Cerebellar cortex (tissue), 1 donor: ENCODE data around the gene VEGFA.
A peak's percentile ranks its signal among the peaks of the same experiment; 100 is the strongest.

Source experiments
- DNase-seq: peaks from one replicate; pipeline ENCODE4 v3.0.0-alpha.2; 2015; ENCODE audit warnings: low spot score

The VEGFA gene

DNA sequence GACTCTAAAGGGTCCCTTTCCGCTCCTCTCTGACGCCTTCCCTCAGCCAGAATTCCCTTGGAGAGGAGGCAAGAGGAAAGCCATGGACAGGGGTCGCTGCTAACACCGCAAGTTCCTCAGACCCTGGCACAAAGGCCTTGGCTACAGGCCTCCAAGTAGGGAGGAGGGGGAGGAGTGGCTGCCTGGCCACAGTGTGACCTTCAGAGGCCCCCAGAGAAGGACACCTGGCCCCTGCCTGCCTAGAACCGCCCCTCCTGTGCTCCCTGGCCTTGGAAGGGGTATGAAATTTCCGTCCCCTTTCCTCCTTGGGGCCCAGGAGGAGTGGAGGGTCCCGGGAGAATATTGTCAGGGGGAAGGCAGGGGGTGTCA lies 2.7 kb downstream of the VEGFA start:
- peak; percentile 59 for DNase-seq

DNA sequence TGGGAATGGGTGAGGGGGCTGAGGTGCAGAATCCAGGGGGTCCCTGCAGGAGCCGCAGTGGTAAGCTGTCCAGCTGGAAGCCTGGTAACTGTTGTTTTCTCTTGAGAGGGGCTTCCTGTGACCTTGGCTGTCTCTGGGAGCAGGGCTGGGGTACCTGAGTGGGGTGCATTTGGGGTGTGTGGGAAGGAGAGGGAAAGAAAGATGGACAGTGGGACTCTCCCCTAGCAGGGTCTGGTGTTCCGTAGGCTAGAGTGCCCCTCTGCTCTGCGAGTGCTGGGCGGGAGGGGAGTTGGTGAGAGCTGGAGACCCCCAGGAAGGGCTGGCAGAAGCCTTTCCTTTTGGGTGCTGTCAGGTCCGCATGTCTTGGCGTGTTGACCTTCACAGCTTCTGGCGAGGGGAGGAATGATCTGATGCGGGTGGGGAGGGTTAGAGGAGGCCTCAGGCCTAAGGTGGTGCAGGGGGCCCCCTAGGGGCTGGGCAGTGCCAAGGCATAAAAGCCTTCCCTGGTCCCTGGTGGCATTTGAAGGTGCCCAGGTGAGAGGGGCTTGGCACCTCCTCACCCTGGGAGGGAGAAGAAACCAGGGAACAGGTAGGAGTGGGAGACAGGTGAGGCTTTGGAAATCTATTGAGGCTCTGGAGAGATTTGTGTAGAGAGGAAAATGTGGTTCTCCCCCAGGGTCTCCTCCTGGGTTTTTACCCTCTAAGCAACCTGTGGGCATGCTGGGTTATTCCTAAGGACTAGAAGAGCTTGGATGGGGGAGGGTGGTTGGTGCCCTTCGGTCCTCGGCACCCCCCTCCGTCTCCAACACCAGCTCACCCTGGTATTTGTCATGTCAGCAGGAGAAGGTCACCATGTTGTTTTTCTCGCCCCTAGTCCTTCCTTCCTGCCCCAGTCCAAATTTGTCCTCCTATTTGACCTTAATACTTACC lies 3.3 kb downstream of the VEGFA start:
- DNase-seq, result peak; percentile 50

DNA sequence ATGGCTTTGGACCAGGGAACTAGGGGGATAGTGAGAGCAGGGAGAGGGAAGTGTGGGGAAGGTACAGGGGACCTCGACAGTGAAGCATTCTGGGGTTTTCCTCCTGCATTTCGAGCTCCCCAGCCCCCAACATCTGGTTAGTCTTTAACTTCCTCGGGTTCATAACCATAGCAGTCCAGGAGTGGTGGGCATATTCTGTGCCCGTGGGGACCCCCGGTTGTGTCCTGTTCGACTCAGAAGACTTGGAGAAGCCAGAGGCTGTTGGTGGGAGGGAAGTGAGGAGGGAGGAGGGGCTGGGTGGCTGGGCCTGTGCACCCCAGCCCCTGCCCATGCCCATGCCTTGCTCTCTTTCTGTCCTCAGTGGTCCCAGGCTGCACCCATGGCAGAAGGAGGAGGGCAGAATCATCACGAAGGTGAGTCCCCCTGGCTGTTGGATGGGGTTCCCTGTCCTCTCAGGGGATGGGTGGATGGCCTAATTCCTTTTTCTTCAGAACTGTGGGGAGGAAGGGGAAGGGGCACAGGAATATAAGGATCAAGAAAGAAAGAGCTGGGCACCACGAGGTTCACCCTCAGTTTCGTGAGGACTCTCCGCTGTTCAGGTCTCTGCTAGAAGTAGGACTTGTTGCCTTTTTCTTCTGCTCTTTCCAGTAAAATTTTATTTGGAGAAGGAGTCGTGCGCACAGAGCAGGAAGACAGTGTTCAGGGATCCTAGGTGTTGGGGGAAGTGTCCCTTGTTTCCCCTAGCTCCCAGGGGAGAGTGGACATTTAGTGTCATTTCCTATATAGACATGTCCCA lies 4.2 kb downstream of the VEGFA start:
- no peak for DNase-seq

DNA sequence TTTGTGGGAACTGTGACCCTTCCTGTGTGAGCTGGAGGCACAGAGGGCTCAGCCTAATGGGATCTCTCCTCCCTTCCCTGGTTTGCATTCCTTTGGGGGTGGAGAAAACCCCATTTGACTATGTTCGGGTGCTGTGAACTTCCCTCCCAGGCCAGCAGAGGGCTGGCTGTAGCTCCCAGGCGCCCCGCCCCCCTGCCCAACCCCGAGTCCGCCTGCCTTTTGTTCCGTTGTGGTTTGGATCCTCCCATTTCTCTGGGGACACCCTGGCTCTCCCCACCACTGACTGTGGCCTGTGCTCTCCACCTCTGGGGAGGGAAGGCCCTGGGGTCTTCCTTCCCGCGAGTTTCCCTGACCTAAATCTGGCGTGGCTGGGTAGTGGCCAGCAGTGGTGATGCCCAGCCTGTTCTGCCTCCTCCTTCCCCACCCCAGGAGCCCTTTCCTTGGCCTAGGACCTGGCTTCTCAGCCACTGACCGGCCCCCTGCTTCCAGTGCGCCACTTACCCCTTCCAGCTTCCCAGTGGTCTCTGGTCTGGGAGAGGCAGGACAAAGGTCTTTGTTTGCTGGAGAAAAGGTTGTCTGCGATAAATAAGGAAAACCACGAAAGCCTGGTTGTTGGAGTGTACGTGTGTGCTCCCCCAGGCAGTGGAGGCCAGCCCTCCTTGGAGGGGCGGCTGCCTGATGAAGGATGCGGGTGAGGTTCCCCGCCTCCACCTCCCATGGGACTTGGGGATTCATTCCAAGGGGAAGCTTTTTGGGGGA lies 4.9 kb downstream of the VEGFA start:
- peak; percentile 73 for DNase-seq

DNA sequence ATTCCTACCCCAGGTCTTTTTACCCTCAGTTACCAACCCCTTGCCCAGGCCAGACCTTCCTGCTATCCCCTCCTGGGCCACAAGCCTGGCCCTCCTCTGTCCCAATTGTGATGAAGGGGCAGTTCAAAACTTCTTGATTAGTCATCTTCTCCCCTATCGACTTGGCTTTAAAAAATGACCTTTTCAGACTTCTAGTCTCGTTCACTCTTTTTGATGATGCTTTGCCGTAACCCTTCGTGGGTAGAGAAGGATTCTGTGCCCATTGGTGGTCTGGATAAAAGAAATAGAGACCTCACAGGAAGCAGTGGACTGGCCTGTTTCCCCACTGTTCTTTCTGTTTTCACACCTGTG lies 5.5 kb downstream of the VEGFA start:
- DNase-seq, result no peak

DNA sequence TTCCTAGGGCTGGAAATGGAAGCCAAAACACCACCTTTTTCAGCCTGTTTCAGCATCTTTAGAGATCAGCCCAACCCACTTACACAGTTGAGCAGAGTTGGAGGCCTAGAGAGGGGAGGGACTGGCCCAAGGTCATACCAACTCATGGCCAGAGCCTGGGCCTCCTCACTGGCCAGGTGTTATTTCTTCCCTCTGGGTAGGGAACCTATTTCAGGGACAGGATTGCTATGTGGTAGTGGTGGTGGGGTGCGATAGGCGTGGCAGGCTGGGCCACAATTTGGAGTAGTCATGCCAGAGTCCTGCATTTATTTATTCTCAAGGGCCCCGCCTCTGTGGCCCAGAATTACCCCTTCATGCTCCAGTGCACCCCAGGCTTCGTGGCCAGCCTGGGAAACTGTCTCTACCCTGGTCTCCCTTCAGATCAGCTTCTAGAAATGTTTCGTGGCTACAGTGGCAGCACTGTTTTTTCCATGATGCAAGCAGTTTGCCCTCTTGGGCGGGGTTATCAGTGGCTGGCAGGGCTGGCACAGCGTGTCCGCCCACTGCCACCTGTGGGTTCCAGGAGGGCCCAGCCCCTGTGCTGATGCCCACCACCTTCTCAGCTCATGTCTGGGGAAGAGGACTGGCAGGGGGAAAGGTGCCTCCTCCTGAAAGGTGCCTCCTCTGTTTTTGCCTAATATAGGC lies 6.2 kb downstream of the VEGFA start:
- no peak for DNase-seq

DNA sequence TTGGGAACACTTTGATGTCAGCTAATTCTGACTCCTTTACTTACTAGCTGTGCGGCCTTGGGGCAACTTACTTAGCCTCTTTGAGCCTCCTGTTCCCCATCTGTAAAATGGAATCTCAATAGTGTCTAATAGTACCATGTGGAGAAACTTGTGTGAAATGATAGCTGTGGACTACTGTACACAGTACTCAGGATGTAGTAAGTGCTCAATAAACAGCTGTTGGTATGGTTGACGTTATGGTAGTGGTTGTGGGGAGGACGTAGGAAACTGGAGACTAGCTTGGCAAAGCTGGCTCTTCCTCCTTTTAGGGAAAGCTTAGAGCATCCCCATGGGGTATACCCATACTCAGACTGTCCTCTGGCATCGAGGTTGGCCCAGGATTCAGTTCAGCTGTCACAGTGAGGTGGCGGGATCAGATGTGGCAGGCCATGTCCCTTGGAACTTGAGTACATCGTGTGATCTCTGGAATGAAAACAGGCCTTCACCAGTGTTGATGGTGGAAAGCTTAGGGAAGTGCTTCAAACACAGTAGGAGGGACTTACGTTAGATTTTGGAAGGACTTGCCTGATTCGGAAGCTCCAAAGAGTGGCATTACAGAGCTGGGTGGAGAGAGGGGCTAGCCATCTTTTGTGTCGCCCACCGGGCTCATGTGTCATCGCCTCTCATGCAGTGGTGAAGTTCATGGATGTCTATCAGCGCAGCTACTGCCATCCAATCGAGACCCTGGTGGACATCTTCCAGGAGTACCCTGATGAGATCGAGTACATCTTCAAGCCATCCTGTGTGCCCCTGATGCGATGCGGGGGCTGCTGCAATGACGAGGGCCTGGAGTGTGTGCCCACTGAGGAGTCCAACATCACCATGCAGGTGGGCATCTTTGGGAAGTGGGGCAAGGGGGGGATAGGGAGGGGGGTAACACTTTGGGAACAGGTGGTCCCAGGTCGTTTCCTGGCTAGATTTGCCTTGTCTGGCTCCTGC lies 7.1 kb downstream of the VEGFA start:
- DNase-seq, result no peak

DNA sequence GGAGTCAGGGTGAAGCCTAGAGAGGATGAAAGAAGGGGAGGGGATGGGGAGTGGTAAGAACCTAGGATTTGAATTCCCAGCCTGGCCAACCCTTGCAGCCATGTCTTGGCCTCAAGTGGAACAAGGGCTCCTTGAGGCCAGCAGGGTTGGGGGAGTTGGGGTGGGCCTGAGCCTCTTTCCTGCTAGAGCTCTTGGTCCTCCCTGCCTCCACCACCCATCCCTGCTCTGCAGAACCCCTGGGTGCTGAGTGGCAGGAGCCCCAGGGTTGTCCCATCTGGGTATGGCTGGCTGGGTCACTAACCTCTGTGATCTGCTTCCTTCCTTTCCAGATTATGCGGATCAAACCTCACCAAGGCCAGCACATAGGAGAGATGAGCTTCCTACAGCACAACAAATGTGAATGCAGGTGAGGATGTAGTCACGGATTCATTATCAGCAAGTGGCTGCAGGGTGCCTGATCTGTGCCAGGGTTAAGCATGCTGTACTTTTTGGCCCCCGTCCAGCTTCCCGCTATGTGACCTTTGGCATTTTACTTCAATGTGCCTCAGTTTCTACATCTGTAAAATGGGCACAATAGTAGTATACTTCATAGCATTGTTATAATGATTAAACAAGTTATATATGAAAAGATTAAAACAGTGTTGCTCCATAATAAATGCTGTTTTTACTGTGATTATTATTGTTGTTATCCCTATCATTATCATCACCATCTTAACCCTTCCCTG lies 8.3 kb downstream of the VEGFA start:
- DNase-seq, result no peak

DNA sequence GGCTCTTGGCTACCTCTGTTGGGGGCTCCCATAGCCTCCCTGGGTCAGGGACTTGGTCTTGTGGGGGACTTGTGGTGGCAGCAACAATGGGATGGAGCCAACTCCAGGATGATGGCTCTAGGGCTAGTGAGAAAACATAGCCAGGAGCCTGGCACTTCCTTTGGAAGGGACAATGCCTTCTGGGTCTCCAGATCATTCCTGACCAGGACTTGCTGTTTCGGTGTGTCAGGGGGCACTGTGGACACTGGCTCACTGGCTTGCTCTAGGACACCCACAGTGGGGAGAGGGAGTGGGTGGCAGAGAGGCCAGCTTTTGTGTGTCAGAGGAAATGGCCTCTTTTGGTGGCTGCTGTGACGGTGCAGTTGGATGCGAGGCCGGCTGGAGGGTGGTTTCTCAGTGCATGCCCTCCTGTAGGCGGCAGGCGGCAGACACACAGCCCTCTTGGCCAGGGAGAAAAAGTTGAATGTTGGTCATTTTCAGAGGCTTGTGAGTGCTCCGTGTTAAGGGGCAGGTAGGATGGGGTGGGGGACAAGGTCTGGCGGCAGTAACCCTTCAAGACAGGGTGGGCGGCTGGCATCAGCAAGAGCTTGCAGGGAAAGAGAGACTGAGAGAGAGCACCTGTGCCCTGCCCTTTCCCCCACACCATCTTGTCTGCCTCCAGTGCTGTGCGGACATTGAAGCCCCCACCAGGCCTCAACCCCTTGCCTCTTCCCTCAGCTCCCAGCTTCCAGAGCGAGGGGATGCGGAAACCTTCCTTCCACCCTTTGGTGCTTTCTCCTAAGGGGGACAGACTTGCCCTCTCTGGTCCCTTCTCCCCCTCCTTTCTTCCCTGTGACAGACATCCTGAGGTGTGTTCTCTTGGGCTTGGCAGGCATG lies 9.2 kb downstream of the VEGFA start:
- no peak for DNase-seq

DNA sequence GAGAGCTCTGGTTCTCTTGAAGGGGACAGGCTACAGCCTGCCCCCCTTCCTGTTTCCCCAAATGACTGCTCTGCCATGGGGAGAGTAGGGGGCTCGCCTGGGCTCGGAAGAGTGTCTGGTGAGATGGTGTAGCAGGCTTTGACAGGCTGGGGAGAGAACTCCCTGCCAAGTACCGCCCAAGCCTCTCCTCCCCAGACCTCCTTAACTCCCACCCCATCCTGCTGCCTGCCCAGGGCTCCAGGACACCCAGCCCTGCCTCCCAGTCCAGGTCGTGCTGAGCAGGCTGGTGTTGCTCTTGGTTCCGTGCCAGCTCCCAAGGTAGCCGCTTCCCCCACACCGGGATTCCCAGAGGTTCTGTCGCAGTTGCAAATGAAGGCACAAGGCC lies 9.8 kb downstream of the VEGFA start:
- DNase-seq, result no peak

DNA sequence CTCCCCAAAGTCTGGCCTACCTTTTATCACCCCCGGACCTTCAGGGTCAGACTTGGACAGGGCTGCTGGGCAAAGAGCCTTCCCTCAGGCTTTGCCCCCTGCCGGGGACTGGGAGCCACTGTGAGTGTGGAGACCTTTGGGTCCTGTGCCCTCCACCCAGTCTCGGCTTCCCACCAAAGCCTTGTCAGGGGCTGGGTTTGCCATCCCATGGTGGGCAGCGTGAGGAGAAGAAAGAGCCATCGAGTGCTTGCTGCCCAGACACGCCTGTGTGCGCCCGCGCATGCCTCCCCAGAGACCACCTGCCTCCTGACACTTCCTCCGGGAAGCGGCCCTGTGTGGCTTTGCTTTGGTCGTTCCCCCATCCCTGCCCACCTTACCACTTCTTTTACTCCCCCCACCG lies 10.3 kb downstream of the VEGFA start:
- DNase-seq, result no peak

DNA sequence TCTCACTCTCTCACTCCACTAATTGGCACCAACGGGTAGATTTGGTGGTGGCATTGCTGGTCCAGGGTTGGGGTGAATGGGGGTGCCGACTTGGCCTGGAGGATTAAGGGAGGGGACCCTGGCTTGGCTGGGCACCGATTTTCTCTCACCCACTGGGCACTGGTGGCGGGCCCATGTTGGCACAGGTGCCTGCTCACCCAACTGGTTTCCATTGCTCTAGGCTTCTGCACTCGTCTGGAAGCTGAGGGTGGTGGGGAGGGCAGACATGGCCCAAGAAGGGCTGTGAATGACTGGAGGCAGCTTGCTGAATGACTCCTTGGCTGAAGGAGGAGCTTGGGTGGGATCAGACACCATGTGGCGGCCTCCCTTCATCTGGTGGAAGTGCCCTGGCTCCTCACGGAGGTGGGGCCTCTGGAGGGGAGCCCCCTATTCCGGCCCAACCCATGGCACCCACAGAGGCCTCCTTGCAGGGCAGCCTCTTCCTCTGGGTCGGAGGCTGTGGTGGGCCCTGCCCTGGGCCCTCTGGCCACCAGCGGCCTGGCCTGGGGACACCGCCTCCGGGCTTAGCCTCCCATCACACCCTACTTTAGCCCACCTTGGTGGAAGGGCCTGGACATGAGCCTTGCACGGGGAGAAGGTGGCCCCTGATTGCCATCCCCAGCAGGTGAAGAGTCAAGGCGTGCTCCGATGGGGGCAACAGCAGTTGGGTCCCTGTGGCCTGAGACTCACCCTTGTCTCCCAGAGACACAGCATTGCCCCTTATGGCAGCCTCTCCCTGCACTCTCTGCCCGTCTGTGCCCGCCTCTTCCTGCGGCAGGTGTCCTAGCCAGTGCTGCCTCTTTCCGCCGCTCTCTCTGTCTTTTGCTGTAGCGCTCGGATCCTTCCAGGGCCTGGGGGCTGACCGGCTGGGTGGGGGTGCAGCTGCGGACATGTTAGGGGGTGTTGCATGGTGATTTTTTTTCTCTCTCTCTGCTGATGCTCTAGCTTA lies 11.2 kb downstream of the VEGFA start:
- DNase-seq, result no peak

DNA sequence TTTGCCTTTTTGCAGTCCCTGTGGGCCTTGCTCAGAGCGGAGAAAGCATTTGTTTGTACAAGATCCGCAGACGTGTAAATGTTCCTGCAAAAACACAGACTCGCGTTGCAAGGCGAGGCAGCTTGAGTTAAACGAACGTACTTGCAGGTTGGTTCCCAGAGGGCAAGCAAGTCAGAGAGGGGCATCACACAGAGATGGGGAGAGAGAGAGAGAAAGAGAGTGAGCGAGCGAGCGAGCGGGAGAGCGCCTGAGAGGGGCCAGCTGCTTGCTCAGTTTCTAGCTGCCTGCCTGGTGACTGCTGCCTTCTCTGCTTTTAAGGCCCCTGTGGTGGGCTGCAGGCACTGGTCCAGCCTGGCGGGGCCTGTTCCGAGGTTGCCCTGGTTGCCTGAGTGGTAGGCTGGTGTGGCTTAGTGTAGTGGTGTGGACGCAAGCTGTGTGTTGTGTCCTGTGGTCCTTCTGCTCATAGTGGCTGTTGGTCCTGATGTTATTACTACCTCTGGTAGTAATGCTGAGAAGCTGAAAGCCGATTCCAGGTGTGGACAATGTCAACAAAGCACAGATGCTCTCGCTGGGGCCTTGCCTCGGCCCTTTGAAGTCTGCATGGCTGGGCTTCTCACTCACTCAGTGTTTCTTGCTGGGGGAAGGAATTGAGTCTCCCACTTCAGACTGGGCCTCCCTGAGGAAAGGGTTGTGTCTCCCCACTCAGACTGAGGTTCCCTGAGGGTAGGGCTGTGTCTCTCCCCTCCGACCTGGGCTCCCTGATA lies 12.1 kb downstream of the VEGFA start:
- DNase-seq, result no peak

DNA sequence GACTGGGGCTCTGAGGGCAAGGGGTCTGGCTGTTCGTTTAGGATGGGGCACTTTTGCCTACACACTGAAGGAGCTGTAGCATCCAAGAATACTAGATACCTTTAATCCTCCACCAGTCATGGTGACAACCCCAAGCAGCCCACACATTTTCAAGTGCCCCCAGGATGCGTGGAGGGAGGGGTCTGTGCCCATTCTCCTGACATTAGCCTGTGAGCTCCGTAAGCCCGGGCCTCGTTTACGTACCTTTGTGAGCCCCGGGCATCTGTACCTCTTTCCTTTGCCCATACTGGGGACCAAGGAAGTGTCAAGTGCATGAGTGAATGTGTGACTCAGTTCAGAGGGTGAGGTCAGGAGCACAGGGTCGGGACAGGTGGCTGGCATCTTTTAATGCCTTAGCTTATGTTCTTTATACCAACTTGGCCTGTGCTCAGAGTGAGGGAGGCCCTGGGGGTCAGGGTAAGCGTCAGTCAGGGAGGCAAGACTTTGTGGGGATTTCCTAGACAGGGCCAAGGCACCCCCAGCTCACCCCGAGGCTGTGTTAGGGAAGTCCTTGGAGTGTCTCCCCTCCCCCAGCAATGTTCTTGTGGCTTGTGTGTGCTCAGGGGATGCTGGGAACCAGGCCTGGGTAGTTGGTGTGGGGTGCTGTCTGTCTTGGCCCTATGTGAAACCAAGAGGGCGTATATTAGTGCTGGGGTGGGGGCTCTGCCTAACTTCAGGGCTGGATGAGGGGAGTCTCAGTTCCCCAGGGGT lies 12.9 kb downstream of the VEGFA start:
- DNase-seq, result no peak

DNA sequence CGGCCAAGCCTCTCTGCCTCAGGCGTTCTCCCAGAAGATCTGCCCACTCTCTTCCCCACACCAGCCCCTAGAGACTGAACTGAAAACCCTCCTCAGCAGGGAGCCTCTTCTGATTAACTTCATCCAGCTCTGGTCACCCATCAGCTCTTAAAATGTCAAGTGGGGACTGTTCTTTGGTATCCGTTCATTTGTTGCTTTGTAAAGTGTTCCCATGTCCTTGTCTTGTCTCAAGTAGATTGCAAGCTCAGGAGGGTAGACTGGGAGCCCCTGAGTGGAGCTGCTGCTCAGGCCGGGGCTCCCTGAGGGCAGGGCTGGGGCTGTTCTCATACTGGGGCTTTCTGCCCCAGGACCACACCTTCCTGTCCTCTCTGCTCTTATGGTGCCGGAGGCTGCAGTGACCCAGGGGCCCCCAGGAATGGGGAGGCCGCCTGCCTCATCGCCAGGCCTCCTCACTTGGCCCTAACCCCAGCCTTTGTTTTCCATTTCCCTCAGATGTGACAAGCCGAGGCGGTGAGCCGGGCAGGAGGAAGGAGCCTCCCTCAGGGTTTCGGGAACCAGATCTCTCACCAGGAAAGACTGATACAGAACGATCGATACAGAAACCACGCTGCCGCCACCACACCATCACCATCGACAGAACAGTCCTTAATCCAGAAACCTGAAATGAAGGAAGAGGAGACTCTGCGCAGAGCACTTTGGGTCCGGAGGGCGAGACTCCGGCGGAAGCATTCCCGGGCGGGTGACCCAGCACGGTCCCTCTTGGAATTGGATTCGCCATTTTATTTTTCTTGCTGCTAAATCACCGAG lies 14.2 kb downstream of the VEGFA start:
- no peak for DNase-seq
